ENCODE measurements around the gene STMP1. TPM values are rescaled to one million over a fixed set of nuclear protein-coding genes. Genes with fewer than 3 reads are reported as not detected.

STMP1 gene
- total RNA-seq, 2 donors from 2014 or later, result 11.9 to 13.4 TPM

DNA sequence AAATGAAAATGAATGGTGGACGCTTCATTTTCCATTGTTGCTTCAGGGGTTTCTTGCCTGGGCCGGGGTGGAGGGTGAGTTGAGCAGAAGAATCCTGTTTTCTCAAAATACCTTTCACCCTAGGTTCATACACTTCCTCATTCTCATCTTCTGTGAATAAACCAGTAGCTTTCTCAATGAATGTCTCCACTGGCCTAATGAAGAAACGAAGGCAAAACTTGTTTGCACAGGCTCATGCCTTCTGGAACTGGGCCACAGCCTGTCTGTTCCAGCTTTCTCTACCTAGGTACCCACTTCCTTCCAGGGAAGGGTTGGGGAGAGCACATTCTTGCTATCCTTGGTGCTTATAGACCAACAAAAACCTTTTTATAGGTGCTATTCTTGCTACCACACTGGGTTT, 21.3 kb downstream of the STMP1 start:
- H3K4me1 ChIP-seq, result peaks cover 0 to 24% of the 10 kb centered on the region in 2 donors
- no peaks in the 10 kb centered on the region for H3K27me3 ChIP-seq
- no peaks in the 10 kb centered on the region for H3K9me3 ChIP-seq
- H3K36me3 ChIP-seq, result no peaks in the 10 kb centered on the region
- H3K27ac ChIP-seq, result no peak overlapping the region
- DNase-seq (ENCODE audit: low spot score), result no peak
- TF ChIP-seq, protein P1, sequence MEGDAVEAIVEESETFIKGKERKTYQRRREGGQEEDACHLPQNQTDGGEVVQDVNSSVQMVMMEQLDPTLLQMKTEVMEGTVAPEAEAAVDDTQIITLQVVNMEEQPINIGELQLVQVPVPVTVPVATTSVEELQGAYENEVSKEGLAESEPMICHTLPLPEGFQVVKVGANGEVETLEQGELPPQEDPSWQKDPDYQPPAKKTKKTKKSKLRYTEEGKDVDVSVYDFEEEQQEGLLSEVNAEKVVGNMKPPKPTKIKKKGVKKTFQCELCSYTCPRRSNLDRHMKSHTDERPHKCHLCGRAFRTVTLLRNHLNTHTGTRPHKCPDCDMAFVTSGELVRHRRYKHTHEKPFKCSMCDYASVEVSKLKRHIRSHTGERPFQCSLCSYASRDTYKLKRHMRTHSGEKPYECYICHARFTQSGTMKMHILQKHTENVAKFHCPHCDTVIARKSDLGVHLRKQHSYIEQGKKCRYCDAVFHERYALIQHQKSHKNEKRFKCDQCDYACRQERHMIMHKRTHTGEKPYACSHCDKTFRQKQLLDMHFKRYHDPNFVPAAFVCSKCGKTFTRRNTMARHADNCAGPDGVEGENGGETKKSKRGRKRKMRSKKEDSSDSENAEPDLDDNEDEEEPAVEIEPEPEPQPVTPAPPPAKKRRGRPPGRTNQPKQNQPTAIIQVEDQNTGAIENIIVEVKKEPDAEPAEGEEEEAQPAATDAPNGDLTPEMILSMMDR (IDR thresholded peaks at IDR 0.05), result no peak
- H3K4me3 ChIP-seq, result no peak overlapping the region

DNA sequence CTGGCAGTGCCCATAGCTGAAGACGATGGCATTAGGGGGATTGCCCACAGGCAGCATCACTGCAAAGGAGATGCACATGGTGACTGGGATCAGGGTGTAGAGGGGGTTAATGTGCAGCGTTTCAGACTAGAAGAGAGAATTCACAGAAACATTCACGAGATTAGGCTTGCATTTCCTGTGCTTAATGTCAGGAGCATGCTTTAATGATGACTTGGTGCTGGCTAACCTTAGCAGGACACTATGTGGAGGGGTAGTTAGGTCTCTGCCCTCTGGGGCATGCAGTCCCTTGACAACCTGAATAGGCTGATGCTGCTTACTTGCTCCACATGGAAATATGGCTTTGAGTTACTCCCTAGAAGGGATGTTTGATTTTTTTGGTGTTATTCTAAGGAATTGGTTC, 21.8 kb downstream of the STMP1 start:
- Histone ChIP-seq H3K36me3 (no peaks in the 10 kb centered on the region), H3K4me1 (peaks cover 0 to 20% of the 10 kb centered on the region in 2 donors), H3K9me3 (no peaks in the 10 kb centered on the region), H3K4me3 (no peak overlapping the region), H3K27ac (no peak overlapping the region), H3K27me3 (no peaks in the 10 kb centered on the region)
- no peak for DNase-seq (ENCODE audit: low spot score)
- TF ChIP-seq, protein P1 (IDR thresholded peaks at IDR 0.05), result no peak

DNA sequence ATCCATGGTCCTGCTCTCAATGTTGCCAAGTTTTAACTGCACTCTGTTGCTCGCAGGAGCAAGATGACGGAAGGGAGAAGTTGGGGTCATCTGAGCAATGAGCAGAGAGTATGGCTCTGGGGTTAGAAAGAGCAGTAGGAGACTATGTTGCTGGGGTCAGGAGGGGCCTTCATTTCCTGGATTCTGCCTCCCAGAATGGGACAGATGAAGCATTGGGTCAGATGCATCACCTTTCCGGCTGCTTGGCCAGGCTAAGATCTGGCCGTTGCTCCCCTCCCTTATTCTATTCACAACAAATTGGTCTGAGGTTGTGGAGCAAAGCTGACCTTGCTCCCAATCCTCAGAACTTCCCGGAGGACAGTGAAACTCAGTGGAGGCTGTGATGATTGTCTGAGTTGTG, 22.4 kb downstream of the STMP1 start:
- no peak overlapping the region for H3K27ac ChIP-seq
- no peaks in the 10 kb centered on the region for H3K27me3 ChIP-seq

DNA sequence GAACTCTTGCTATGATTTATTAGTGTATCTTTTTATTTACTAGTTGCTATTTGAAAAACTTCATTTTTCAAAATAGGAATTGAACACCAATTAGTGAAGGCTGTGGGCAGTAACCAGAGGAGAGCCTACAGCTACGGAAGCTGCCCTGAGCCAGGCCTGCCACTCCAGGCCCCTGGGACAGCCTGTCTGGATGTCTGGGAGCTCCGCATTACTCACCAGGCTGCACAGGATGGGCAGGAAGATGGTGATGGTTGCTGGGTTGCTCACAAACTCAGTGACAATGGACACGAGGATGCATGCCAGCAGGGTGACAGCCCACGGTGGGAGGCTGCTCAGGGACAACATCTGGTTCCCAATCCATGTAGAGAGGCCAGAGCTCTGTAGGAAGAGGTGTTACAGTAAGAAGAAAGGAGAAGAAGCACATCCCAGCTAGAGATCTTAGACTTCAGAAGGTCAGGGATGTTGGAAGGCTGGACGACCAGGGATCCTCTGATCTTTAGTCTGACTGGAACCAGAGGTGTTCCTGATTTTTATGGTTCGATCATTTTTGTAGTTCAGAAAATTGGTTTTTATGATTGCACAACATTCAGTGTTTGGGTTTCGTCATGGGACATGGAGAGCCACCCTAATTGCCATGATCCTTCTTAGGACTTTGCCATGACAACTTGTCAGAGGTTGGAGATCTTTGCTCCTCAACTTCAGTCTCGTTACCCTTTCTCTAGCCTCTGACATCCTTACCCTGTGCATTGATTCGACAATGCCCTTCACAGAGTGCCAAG, 23.2 kb downstream of the STMP1 start:
- Histone ChIP-seq H3K36me3 (no peaks in the 10 kb centered on the region), H3K4me3 (no peak overlapping the region), H3K4me1 (peaks cover 0 to 20% of the 10 kb centered on the region in 2 donors), H3K27ac (no peak overlapping the region), H3K27me3 (no peaks in the 10 kb centered on the region), H3K9me3 (no peaks in the 10 kb centered on the region)
- no peak for DNase-seq (ENCODE audit: low spot score)
- TF ChIP-seq, protein P1 (IDR thresholded peaks at IDR 0.05), result no peak

More for the DNA sequence above, 22.4 kb downstream of the STMP1 start:
- DNase-seq (ENCODE audit: low spot score), result no peak
- Histone ChIP-seq H3K36me3 (no peaks in the 10 kb centered on the region), H3K4me1 (peaks cover 0 to 20% of the 10 kb centered on the region in 2 donors), H3K9me3 (no peaks in the 10 kb centered on the region), H3K4me3 (no peak overlapping the region)
- TF ChIP-seq, protein P1 (IDR thresholded peaks at IDR 0.05), result no peak

DNA sequence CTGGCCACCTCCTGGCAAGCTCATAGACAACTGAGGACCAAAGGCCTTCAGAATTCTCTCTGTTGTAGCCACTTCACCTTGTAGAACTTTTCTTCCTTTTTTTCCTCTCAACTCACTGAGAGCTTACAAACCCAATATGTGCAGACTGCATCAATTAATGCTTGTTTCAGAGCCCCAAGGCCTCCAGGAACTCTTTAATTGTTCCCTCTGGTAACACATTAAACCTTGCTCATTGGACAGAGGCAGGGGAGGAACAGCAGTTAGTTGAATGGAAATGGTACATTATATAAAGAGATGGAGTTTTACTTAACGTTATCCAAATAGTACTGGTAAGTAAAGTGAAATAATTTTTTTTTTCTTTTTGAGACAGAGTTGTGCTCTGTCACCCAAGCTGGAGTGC, 25.2 kb downstream of the STMP1 start:
- no peak for DNase-seq (ENCODE audit: low spot score)
- Histone ChIP-seq H3K27me3 (no peaks in the 10 kb centered on the region), H3K27ac (no peak overlapping the region), H3K4me1 (peaks cover 0 to 9% of the 10 kb centered on the region in 2 donors), H3K9me3 (no peaks in the 10 kb centered on the region), H3K36me3 (peaks cover 10% of the 10 kb centered on the region), H3K4me3 (no peak overlapping the region)
- TF ChIP-seq, protein P1 (IDR thresholded peaks at IDR 0.05), result no peak

DNA sequence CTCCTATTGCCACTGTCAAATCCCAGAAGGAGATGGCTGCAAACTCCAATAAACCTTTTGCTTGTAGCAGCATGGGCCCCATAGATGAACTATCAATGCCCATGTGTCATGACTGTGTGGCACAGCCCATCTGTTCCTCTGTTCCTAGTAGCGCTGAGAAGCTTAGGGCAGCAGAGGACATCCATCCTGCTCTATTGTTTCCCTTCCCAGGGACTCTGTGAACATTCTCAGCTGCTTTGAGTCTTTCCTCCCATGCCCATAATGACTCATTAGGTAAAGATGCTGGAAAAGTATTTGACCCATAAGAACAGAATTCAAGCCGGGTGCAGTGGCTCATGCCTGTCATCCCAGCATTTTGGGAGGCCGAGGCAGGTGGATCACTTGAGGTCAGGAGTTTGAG, 28.3 kb downstream of the STMP1 start:
- H3K27ac ChIP-seq, result no peak overlapping the region
- no peaks in the 10 kb centered on the region for H3K4me1 ChIP-seq
- H3K36me3 ChIP-seq, result peaks cover 12% of the 10 kb centered on the region
- TF ChIP-seq, protein P1 (IDR thresholded peaks at IDR 0.05), result no peak
- DNase-seq (ENCODE audit: low spot score), result no peak
- no peaks in the 10 kb centered on the region for H3K9me3 ChIP-seq
- H3K27me3 ChIP-seq, result no peaks in the 10 kb centered on the region
- H3K4me3 ChIP-seq, result no peak overlapping the region
